Fibroblast of lung (primary cell): Measurements from ENCODE around the gene CNTN1.

ENCODE experiments used
- EZH2 ChIP-seq: IDR thresholded peaks from 2 replicates; pipeline ENCODE4 v1.5.1; 2012; ENCODE audit warnings: low read length, control low read depth, mild to moderate bottlenecking; ENCODE audit errors: missing control alignments
- TF ChIP-seq, protein P1 (sequence below), 2 donors: IDR thresholded peaks in 1 of 2; conservative IDR thresholded peaks in 1 of 2; 1 replicate in 1 of 2; 2 replicates in 1 of 2; pipeline ENCODE4 v1.5.1; 2011 to 2012; ENCODE audit warnings: low read length in 2 of 2, control low read depth in 1 of 2, inconsistent platforms in 1 of 2, low read depth in 1 of 2, mild to moderate bottlenecking in 1 of 2

DNA sequence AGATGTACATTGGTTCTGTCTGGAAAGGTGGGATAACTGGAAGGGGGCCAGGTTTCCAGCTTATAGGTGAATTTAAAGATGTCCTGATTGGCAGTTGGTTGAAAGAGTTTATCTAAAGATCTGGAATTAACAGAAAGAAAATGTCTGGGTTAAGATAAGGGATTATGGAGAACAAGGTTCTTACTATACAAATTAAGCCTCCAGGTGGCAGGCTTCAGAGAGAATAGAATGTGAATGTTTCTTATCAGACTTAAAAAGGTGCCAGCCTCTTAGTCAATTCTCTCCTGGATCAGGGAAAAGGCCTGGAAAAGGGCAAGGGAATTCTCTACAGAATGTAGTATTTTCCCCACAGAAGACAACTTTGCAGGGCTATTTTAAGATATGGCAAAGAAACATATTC is 53.1 kb downstream of the CNTN1 start:
- TF ChIP-seq, protein P1, sequence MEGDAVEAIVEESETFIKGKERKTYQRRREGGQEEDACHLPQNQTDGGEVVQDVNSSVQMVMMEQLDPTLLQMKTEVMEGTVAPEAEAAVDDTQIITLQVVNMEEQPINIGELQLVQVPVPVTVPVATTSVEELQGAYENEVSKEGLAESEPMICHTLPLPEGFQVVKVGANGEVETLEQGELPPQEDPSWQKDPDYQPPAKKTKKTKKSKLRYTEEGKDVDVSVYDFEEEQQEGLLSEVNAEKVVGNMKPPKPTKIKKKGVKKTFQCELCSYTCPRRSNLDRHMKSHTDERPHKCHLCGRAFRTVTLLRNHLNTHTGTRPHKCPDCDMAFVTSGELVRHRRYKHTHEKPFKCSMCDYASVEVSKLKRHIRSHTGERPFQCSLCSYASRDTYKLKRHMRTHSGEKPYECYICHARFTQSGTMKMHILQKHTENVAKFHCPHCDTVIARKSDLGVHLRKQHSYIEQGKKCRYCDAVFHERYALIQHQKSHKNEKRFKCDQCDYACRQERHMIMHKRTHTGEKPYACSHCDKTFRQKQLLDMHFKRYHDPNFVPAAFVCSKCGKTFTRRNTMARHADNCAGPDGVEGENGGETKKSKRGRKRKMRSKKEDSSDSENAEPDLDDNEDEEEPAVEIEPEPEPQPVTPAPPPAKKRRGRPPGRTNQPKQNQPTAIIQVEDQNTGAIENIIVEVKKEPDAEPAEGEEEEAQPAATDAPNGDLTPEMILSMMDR (conservative IDR thresholded peaks at IDR 0.05 in 1 of 2, IDR thresholded peaks at IDR 0.05 in 1 of 2; ENCODE audit: low read depth in 1 of 2, low read length in 2 of 2): no peak
- TF ChIP-seq EZH2: no peak
